OCI-LY1 (cell line): Measurements from ENCODE around the gene ELK4.

ENCODE experiments used
- EZH2 ChIP-seq: fragments of 200-600 bp; sonication (generic), shearing (Covaris generic); IDR thresholded peaks from 2 replicates; pipeline ENCODE4 v1.8.0; 2017; ENCODE audit warnings: borderline replicate concordance, mixed run types, mild to moderate bottlenecking, antibody characterized with exemption, low read length, moderate library complexity, mixed read lengths
- TF ChIP-seq, protein P1 (sequence below): fragments of 200-600 bp; sonication (generic), shearing (Covaris generic); IDR thresholded peaks from 2 replicates; pipeline ENCODE4 v1.5.1; 2017; ENCODE audit warnings: mild to moderate bottlenecking, antibody characterized with exemption, low read length, moderate library complexity, mixed read lengths

DNA sequence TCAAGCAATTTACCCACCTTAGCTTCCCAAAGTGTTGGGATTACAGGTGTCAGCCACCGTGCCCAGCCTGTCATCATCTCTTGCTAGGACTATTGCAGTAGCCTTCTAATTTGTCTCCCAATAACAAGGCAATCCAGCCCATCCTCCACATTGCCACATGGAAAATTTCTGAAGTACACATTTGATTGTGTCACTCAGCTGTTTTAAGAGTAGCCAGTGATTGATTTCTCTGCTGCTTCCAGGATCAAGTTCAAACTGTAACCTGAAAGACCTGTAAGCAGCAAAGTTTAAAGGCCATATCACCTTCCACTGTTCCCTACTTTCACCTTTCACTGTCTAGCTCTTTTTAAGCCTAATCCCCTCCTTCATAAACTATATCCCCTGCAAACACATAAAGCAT, 7.8 kb upstream of the ELK4 start:
- TF ChIP-seq, protein P1, sequence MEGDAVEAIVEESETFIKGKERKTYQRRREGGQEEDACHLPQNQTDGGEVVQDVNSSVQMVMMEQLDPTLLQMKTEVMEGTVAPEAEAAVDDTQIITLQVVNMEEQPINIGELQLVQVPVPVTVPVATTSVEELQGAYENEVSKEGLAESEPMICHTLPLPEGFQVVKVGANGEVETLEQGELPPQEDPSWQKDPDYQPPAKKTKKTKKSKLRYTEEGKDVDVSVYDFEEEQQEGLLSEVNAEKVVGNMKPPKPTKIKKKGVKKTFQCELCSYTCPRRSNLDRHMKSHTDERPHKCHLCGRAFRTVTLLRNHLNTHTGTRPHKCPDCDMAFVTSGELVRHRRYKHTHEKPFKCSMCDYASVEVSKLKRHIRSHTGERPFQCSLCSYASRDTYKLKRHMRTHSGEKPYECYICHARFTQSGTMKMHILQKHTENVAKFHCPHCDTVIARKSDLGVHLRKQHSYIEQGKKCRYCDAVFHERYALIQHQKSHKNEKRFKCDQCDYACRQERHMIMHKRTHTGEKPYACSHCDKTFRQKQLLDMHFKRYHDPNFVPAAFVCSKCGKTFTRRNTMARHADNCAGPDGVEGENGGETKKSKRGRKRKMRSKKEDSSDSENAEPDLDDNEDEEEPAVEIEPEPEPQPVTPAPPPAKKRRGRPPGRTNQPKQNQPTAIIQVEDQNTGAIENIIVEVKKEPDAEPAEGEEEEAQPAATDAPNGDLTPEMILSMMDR, result no peak
- no peak for TF ChIP-seq EZH2
